DND-41 (cell line): ENCODE data around the gene RHOT2.

Experiments used
- ATAC-seq: fragments of 200-7000 bp; cut with Tn5 transposase; 3 replicates; pipeline ENCODE4 v1.9.1; 2021; ENCODE audit warnings: low read depth; ENCODE audit not compliant: insufficient read depth
- DNase-seq: peaks from one replicate; pipeline ENCODE4 v3.0.0-alpha.2; 2020
- H2AFZ ChIP-seq: 2 replicates; pipeline ENCODE4 v1.6.0; 2012; ENCODE audit warnings: low read depth, low read length
- H3K27ac ChIP-seq: 2 replicates; pipeline ENCODE4 v1.5.1; 2012; ENCODE audit warnings: low read length, inconsistent platforms
- H3K27me3 ChIP-seq: fragments of 200-600 bp; sonication (generic); 2 replicates; pipeline ENCODE4 v1.6.0; 2012; ENCODE audit warnings: low read length, mild to moderate bottlenecking, inconsistent platforms; ENCODE audit not compliant: insufficient read depth, poor library complexity
- H3K36me3 ChIP-seq: 2 replicates; pipeline ENCODE4 v1.5.1; 2012; ENCODE audit warnings: low read length, inconsistent platforms; ENCODE audit not compliant: insufficient read depth
- H3K4me1 ChIP-seq: 2 replicates; pipeline ENCODE4 v1.5.1; 2012; ENCODE audit warnings: mild to moderate bottlenecking, low read length; ENCODE audit not compliant: insufficient read depth
- H3K4me2 ChIP-seq: 2 replicates; pipeline ENCODE4 v1.6.0; 2012; ENCODE audit warnings: mild to moderate bottlenecking, moderate library complexity, low read length, inconsistent platforms; ENCODE audit not compliant: insufficient read depth
- H3K4me3 ChIP-seq, 2 experiments: fragments of 200-600 bp in 1 of 2; shearing (Covaris generic) in 1 of 2; 2 replicates each; pipeline ENCODE4 v1.5.1; 2012 to 2016; ENCODE audit warnings: inconsistent platforms in 2 of 2, low read length in 2 of 2, mild to moderate bottlenecking in 2 of 2, low read depth in 1 of 2, moderate library complexity in 1 of 2
- H3K79me2 ChIP-seq: 2 replicates; pipeline ENCODE4 v1.6.0; 2012; ENCODE audit warnings: low read length, inconsistent platforms; ENCODE audit not compliant: insufficient read depth
- H3K9ac ChIP-seq: 2 replicates; pipeline ENCODE4 v1.6.0; 2012; ENCODE audit warnings: low read depth, mild to moderate bottlenecking, inconsistent platforms, low read length, moderate library complexity
- H3K9me3 ChIP-seq: 2 replicates; pipeline ENCODE4 v1.5.1; 2012; ENCODE audit warnings: low read length, moderate library complexity, mild to moderate bottlenecking, inconsistent platforms; ENCODE audit not compliant: insufficient read depth, severe bottlenecking
- H4K20me1 ChIP-seq: 2 replicates; pipeline ENCODE4 v1.6.0; 2012; ENCODE audit warnings: low read length; ENCODE audit not compliant: insufficient read depth
- EZH2 ChIP-seq: IDR thresholded peaks from 3 replicates; pipeline ENCODE4 v1.6.1; 2012; ENCODE audit warnings: borderline replicate concordance, low read depth, mild to moderate bottlenecking, moderate library complexity, low read length, inconsistent platforms; ENCODE audit not compliant: severe bottlenecking
- TF ChIP-seq, protein P1 (sequence below): IDR thresholded peaks from 2 replicates; pipeline ENCODE4 v1.5.1; 2012; ENCODE audit warnings: borderline replicate concordance, low read length, moderate library complexity, mild to moderate bottlenecking; ENCODE audit not compliant: poor library complexity, severe bottlenecking; ENCODE audit errors: extremely low read depth

Gene RHOT2

DNA sequence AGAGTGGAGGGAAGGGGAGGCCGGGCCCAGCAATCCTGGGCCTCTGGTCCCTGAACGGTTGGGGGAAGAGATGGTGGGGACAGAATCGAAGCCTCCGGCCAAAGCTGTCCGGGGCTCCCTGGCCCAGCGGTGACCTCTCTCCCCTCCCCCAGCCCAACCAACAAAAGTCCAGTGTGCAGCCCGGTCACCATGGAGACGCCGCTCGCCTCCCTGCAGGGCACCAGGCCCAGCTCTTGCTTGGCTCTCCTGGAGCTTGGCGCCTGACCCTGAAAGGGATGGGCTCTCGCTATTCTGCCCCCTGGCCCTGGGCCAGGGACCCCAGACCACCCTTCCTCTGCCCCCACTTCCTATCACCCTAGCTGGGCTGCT lies 48.3 kb downstream of the RHOT2 start:
- Histone ChIP-seq H3K4me1 (peaks cover 71% of the 10 kb centered on the region), H4K20me1 (peaks cover 44% of the 10 kb centered on the region), H3K4me3 (peak overlapping the region; percentile 67 to 75; a peak in 3 of 4 replicates), H3K4me2 (peak overlapping the region; percentile 68), H3K9me3 (no peaks in the 10 kb centered on the region), H3K36me3 (peaks cover 12% of the 10 kb centered on the region; the same call in 1 of the 2 replicates), H3K79me2 (peaks cover 18% of the 10 kb centered on the region), H2AFZ (no peak overlapping the region), H3K9ac (peak overlapping the region; percentile 74), H3K27ac (0 out of 2 replicates have a peak overlapping the region, but pooled peaks have one; percentile 33), H3K27me3 (peaks cover 6% of the 10 kb centered on the region)
- ATAC-seq (no peak), DNase-seq (no peak)
- no peak for TF ChIP-seq EZH2
- TF ChIP-seq, protein P1, sequence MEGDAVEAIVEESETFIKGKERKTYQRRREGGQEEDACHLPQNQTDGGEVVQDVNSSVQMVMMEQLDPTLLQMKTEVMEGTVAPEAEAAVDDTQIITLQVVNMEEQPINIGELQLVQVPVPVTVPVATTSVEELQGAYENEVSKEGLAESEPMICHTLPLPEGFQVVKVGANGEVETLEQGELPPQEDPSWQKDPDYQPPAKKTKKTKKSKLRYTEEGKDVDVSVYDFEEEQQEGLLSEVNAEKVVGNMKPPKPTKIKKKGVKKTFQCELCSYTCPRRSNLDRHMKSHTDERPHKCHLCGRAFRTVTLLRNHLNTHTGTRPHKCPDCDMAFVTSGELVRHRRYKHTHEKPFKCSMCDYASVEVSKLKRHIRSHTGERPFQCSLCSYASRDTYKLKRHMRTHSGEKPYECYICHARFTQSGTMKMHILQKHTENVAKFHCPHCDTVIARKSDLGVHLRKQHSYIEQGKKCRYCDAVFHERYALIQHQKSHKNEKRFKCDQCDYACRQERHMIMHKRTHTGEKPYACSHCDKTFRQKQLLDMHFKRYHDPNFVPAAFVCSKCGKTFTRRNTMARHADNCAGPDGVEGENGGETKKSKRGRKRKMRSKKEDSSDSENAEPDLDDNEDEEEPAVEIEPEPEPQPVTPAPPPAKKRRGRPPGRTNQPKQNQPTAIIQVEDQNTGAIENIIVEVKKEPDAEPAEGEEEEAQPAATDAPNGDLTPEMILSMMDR = no peak

DNA sequence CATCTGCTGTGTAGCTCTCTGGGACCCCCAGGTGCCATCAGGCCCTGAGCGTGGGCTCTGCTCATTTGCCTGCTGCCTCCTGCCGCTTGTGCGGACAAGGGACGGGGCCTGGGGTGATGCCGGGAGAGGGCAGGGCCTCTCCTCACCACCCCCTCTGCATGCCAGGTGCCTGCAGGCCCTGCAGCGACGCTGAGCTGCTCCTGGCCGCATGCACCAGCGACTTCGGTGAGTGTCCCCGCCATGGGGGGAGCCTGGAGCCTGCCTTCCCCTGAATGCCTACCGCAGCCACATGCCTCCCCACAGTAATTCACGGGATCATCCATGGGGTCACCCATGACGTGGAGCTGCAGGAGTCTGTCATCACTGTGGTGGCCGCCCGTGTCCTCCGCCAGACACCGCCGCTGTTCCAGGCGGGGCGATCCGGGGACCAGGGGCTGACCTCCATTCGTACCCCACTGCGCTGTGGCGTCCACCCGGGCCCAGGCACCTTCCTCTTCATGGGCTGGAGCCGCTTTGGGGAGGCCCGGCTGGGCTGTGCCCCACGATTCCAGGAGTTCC lies 48.9 kb downstream of the RHOT2 start:
- H3K4me1 ChIP-seq = peaks cover 73% of the 10 kb centered on the region
- peaks cover 12% of the 10 kb centered on the region; the same call in 1 of the 2 replicates for H3K36me3 ChIP-seq
- TF ChIP-seq, protein P1 = no peak
- no peak for TF ChIP-seq EZH2
- no peaks in the 10 kb centered on the region for H3K9me3 ChIP-seq
- DNase-seq = no peak
- H4K20me1 ChIP-seq = peaks cover 45% of the 10 kb centered on the region
- H3K4me3 ChIP-seq = peak overlapping the region in 1 of 2 experiments; percentile 75; a peak in 1 of 4 replicates
- H3K27ac ChIP-seq = no peak overlapping the region
- H3K27me3 ChIP-seq = peaks cover 6% of the 10 kb centered on the region
- peak overlapping the region; percentile 74 for H3K9ac ChIP-seq
- H3K4me2 ChIP-seq = peak overlapping the region; percentile 68
- no peak overlapping the region for H2AFZ ChIP-seq
- ATAC-seq = no peak
- peaks cover 18% of the 10 kb centered on the region for H3K79me2 ChIP-seq

DNA sequence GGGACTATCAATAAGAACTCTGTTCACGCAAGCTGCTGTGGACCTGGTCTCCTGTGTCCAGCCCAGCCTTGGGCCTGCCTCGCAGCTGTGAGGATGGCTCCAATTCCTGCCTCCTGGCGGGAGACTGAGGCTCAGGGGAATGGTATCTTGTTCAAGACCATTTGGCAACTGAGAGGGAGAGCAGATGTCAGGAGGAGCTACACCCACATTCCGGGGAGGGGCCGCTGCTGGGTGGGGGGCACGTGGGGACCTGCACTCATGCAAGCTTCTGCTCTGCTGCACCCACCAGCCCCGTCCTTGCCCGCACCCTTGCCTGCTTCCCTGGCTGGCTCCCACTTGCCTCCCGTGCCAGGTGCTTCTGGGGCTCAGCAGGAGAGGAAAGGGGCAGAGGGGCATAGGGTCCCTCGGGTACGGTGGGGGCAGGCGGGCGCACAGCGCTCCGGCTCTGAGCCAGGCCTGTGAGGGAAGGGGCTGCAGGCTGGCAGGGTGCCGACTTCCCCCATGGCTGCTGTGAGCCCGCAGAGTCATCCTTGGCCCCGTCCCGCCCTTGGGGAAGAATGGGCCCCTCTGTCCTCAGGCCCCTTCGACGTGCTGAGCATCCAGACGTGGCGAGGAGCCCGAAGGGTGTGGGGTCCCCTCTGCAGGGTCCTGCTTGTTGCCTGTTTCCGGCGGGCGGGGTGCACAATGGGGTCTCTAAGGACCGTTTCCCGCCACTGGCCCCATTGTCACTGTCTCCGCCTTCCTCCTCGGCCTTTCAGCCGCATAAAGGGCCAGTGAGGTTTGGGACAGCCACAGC lies 49.7 kb downstream of the RHOT2 start:
- TF ChIP-seq, protein P1 = no peak
- no peak for TF ChIP-seq EZH2
- Histone ChIP-seq H3K79me2 (peaks cover 18% of the 10 kb centered on the region), H2AFZ (no peak overlapping the region), H3K4me2 (no peak overlapping the region), H3K9me3 (no peaks in the 10 kb centered on the region), H3K4me1 (peaks cover 77% of the 10 kb centered on the region), H3K27me3 (peaks cover 6% of the 10 kb centered on the region), H4K20me1 (peaks cover 51% of the 10 kb centered on the region), H3K27ac (no peak overlapping the region), H3K9ac (no peak overlapping the region), H3K4me3 (no peak overlapping the region), H3K36me3 (peaks cover 12% of the 10 kb centered on the region; the same call in 1 of the 2 replicates)
- DNase-seq = no peak
- no peak for ATAC-seq
